Activated naive CD4-positive, alpha-beta T cell treated with Interleukin-2 at 50 U/mL for 16 hours (primary cell): ENCODE measurements around the gene PWWP2B.

Source experiments
- DNase-seq: peaks from one replicate; pipeline ENCODE4 v3.0.0-alpha.2; 2020

PWWP2B gene

GRCh38 chr10:132461683-132462231, 64.8 kb downstream of the PWWP2B start:
- no peak for DNase-seq

DNA sequence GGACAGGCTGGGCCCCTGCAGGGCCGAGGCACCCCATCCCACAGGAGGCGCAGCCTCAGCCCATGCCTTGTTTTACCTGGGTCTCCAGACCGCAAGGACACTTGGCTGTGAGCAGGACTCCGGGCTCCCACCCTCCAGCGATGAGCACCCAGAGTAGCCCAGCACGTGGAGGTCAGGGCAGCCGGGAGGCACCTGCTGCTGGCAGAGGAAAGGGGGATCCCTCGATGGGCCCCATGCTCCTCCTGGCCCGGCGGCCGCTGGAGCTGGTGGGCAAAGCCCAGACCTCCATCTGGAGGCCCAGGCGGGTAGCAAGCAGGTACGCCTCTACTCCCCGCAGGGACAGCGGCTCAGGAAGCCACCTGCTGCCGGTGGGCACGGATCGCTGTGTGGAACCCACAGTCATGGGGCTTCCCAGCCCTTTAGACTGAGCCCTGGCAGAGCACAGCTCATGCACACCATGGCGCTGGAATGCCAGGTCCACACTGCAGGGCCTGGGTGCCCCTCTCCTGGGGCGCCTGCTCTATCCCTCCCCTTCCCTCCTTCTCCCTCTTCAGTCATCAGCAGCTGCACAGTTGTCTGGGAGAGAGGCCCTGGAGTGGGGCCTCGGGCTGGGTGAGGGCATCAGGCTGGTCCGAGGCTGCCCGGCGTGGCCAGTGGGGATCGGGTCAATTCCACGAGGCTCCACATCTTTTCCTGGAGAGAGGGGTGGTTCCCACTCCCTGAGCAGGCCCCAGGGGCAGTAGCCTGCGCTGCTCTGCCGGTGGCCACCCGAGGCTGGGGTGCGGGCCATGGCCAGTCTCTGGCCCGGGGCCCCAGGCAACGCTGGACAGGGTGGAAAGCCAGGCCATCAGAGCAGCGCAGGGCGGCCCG, 65.7 kb downstream of the PWWP2B start:
- DNase-seq, result no peak

DNA sequence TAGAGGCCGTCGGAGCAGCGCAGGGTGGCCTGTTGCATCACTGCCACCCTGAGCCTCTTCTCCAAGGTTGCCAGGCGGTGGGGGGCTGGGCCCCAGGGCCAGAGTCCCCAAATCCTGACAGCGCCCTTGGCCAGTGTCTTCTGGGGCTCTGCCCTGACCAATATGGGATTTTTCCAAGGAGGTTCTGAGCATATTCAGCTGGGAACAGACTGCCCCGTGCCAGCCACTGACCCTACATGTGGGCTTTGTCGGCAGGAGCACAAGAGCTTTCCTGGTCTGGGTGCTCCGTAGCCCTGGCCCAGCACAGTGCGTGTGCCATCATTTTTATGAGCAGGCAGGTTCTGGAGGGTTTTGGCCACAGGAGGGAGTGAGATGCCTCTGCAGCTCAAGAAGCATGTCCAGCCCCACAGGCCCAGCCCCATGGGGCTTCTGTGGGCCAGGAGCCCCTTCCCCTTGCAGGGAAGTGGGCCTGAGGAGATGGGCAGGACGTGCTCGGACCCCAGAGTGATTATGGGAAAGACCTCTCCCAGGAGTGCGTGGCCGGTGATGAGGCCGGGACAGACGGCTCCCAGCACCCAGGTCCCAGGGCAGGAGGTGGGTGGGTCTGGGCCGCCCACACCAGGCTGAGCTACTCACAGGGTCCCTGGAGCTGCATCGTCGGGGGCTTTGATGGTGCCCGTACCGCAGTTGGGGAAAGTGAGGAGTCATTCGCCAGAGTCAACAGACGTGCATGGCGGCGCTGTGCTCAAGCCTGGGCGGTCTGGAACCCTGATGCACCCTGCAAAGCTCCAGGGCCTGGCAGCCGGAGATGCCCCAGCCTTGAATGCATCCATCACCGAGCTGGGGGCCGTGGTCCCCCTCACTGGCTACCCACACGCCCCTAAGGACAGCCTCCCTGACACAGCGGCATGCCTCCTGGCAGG, 66.6 kb downstream of the PWWP2B start:
- no peak for DNase-seq

- DNase-seq, result no peak
Measured at GRCh38 chr10:132464256-132465192, 67.5 kb downstream of the PWWP2B start.

DNA sequence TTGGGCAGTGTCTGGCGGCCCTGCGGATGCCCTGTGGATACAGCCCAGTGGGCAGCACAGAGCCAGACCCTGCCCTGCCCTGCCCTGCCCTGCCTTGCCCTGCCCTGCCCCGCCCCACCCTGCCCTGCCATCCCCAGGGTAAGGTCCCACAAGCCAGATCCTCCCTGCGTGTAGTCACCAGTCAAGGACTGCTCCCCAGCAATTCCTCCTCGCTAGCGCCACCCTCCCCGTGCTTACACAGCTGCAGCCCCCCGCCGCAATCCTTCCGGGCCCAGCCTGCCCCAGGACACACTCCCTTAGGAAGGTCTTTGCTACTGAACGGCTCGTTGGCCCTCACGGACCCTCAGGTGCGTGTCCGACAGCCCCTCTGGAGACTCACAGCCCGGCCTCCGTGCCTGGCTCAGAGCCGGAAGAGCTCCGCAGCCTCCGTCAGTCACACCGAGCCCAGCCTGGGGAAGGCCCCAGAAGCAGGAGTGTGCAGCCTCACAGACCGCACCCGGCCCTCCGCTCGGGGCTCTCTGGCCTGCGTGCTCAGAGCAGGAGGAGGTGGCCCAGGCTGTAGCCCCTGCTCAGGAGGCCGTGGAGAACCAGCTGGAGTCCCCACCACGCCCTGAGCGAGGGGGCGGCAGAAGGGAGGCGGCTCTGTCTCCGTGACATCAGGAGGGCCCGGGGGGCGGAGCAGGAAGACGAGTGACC, 68.3 kb downstream of the PWWP2B start:
- DNase-seq, result no peak

GRCh38 chr10:132465889-132466519, 69.0 kb downstream of the PWWP2B start:
- no peak for DNase-seq

- DNase-seq, result no peak
Measured at GRCh38 chr10:132466520-132467463, 69.8 kb downstream of the PWWP2B start.
